SKM-1 treated with dmso at 0.1 percent for 144 hours (cell line): ENCODE data around the gene C14orf93.

Source experiments
- DNase-seq: peaks from one replicate; lab custom pipeline; 2025; ENCODE audit not compliant: unreplicated experiment; lab: John Stamatoyannopoulos, UW

C14orf93 gene

DNA sequence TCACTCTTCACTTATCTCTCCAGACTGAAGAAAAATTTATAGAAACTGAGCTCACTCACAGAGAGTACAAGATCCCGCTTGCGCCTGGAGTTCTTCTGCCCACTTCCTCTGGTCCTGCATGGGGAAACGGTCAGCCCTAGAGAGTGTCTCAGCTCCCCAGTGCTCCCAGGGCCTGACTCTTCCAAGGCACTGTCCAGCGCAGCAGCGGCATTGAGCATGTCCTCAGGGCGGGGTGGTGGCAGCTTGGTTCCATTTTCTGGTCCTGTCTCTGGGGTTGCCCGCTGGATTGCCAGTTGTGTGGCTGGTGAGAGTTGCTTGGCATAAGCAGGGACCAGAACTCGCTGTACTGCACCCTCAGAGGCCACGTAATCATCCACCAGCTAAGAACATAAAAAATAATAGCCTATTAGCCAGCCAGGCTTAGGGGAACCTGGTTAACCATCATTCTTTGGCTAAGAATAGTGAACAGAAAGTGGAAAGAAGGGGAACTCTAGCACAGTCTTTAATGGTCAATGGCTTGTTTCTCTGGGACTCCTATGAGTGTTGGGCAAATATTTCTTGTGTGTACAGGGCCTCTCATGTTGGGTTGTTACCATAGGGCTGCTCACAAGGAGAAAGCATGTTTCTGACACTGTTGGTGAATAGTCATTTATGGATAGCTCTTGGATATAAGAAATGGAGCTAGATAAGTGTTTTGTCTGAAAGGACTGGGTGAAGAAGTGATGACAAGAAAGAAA lies 13.9 kb downstream of the C14orf93 start:
- no peak for DNase-seq

- no peak for DNase-seq
These were observed 15.1 kb downstream of the C14orf93 start for GRCh38 chr14:22994762-22995275.

DNA sequence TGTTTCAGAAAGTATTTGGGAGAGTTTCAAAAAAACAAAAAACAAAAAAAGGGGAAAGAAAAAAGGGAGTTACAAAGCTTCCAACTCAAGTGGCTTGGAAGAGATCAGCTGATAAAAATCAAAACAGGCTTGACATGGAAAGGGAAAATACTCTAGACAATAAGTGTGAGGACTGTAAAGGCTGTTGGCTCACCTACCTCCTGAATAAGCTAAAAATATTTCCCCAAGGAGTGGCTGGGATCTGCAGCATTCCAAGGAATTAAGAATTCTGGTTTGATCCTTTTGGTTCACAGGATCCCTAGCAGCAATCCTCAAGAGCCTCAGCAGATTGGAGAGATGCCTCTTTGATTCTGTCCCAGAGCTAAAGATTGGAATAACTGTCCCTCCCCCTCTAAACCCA lies 16.4 kb downstream of the C14orf93 start:
- DNase-seq = no peak

DNA sequence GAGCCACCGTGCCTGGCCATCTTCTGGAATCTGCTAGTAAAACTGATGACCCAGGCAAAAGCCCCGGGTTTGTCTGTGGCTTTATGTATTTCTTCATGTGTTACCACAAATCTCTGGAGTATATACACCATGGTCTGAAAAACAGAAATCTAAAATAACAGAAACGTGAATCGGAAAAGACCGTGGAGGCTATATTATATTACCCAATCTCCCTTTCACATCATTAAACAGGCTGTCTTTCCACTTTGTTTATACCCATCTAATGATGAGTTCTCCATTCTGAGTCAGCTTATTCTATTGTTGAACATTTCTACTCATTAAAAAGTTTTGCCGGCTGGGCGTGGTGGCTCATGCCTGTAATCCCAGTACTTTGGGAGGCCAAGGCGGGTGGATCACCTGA lies 18.1 kb downstream of the C14orf93 start:
- DNase-seq = no peak

DNA sequence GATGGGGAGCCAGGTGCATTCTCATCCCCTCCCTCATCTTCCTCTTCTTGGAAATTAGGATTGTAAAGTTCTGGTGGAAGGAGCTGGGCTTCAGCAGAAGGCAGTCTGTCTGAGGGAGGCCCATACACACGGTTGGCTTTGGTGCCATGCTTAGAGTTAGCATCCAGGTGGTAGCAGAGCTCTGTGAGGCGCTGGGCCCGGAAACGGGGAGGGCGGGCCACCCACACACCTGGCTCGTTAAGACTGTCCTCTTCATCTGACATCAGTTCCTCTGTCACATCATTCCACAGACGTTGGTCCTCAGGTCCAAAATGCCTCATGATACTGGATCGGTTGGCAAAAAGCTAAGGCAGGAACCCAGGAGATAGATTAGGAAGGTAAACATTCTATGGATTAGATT lies 22.7 kb downstream of the C14orf93 start:
- DNase-seq = no peak

- DNase-seq = peak; percentile 65
These were observed 23.4 kb downstream of the C14orf93 start for GRCh38 chr14:22986508-22987054.

- no peak for DNase-seq
These were observed 23.9 kb downstream of the C14orf93 start for GRCh38 chr14:22985894-22986507.

DNA sequence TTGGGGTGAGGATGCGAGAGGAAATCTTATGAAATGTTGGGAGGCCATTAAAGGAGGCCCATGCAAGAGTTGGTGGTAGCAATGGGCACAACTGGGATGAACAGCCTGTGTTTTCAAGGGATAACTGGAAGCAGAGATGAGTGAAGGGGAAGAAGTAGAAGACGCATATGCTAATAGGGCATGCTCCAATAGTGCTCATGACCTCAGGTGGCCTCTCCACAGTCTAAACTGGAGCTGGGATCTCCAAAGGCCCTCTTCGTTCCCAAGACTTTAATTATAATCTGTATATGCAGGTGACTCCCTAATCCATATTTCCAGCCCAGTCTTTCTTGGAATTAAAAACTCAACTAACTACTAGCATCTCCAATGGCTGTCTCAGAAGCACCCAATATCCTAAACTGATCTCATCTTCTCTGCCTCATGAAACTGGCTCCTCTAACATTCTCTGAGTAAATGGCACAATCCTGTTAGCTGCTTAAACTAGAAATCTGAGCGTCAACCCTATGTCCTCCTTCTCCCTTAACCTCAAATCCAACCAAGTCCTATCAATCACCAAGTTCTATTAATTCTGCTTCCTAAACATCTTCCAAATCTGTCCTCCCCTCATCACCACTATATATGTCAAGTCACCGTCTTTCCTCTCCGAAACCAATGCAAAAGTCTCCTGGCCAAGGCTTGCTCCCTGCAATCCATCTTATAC lies 24.8 kb downstream of the C14orf93 start:
- no peak for DNase-seq

DNA sequence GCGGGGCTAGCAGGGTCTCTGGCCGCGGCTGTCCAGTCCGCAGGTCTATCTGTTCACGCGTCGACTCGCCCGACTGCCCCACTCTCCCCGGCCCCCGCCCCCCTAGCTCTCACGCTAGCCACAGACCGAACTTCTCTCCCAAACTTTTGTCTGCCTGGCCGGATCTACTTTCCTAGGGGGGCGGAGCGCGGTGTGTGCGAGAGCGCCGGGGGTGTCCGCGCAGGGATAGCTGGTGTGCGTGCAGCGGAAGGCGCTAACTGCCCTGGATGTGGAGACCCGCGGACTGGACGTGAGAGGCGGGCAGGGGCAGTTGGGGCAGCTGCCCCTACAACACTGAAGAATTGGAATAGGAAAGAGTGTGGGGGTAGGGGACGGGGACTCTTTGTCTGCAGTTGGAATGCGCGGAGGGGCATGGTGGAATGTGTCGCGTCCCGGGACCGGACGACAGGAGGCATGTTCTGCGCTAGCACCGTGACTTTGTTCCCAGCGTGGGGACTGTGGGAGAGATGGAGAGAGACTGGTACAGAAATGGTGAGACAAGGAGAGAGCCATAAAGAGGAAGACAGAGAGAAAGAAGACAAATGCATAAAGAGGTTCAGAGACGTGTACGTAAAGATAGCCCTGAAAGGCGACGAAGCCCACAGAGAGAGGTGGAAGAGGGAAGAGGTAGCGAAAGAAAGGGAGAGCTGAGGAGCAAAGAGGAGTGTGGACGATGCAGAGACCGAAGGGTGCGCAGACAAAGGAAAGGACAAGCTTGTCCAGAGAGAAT lies 27.3 kb downstream of the C14orf93 start, which contains the start of gene AJUBA:
AJUBA (minus strand) TSS at position 75 of the 769 bp plus-strand sequence. CDS start 285 bp downstream, outside the sequence.
- peak; percentile 63 for DNase-seq

- no peak for DNase-seq
These were observed 28.0 kb downstream of the C14orf93 start for GRCh38 chr14:22981876-22982476.

DNA sequence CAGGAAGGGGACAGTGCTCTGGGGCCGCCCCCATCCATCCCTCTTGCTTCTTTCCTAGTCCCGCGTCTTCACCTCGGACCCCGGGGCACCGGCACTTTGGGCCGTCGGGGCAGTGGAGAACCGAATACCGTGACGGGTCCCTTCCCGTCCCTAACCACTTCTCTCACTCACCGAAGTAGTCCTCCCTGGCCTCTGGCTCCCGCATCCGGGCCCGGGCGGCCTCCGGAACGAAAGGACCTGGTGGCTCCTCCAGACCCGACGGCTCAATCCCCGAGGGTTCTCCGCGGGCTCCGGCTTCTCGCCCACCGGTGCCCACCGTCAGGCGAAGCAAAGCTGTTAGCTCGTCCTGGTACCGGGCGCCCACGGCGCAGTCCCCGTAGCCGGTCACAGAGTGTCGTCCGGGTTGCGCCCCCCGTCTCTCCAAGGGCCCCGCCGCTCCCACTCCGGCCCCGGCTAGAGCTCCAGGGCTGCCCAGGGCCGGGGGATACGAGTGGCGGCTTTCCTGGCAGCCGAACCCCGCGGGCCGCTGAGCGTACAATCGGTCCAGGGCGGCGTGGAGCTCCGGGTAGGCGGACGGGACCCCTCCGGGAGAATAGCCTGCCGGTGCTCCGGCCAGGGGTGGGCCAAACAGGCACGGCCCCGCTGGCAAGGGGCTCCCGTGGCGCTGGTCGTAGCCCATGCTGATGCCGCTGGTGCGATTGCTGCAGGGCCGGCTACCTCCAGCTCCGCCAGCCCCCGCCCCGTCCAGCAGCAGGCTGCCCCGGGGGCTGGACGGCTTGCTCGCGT lies 28.7 kb downstream of the C14orf93 start:
- no peak for DNase-seq

DNA sequence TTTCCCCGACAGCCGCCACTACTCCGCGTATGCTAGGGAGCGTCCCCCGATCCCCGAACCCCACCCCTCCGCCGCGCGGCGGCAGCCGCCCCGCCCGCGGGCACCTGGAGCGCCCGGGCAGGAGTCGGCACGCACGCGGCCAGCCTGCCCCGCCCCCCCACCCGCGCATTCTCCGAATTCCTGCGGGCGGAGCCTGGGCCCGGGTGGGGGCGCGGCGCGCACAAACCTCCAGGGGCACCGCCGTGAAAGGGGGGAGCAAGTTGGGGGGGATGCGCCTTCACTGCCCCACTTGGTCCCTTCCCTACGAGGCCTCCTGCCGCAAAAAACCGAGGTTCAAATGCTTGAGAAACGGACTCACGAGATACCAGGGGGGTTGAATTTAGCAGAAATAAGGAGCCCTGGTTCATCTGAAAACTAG lies 29.3 kb downstream of the C14orf93 start:
- DNase-seq = no peak

DNA sequence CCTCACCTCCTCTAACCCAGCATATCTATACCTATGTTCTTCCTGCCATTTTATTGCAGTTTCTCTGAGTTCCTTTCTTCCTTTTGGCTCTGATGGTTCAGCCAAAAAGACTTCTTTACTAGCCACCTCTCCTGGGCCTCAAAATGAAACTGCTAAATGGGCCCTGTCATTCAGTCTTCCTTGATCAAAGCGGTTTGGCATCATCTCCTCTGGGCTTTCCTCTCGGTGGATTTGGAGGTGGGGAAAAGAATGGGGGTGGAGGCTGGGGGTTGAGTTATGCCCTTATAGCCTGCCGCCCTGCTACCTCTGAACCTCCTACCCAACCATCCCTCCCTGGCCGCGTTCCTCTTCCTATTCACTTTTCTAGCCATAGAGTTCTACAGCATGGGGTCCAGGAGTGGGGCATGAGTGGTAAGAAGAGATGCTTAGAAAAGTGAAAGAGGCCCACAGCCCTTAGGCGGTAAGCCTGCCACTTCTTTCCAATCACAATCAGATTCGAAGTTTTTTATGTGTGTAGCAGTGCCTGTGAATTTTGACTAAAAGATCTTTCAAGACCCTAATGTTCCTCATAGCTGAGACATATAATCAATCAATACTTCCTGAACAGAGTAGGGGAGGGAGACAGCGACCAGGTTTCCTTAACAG lies 30.1 kb downstream of the C14orf93 start:
- no peak for DNase-seq

GRCh38 chr14:22978981-22979671 lies 30.8 kb downstream of the C14orf93 start:
- no peak for DNase-seq

GRCh38 chr14:22978487-22978837 lies 31.5 kb downstream of the C14orf93 start:
- DNase-seq = no peak

DNA sequence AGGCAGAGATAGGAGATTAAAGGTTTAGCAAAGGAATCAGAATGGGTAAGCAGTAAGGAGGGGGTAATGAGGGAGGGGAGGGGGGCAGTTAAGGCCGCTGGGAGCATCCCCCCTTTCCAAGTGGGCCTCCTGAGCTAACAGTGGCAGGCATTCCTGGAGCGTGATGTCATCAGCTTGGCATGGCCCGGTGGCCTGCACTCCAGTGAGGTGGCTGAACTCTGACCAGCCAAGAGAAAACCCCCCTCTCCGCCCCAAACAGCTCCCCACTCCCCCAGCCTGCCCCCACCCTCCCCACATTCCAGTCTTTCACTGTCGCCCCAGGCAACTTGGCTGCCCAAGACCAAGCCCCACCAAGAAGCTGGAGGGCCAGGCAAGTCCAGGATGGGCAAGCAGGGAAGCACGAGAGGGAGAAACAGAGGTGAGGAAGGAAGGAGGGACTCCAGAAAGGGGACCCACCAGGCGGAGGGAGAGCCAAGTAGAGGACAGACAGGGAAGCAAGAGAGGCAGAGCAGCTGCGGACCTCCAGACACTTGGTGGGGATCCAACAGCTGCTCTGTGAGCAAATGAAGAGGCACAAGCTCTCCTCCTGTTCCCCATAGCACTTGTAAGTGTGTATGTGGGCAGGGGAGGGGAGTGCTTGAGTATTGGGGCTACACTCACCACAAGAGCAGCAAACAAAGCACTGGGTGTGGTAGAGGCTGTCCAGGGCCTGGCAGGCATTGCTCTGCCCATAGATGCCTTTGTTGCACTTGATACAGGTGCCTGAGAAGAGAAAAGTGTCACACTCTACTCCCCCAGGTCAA lies 32.1 kb downstream of the C14orf93 start:
- DNase-seq = no peak

DNA sequence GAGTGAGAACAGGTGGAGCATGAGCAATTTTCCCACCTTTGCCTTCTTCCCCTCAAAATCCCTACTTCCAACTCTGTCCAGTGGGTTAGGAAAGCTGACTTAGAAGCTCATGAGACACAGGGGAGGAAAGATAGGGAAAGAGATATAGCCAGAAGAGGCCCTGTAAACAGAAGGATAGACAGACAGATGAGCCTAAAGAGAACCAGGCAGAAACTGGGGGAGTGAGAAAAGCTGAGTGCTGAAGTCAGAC lies 32.6 kb downstream of the C14orf93 start:
- DNase-seq = no peak
